Inferior parietal cortex (tissue), 1 donor: ENCODE results near the gene RNF149.
A peak's percentile ranks its signal among the peaks of the same experiment; 100 is the strongest.

Experiments used
- DNase-seq: peaks from one replicate; pipeline ENCODE4 v3.0.0-alpha.2; 2016; ENCODE audit errors: extremely low spot score

Gene RNF149

GRCh38 chr2:101295895-101296294, 12.6 kb downstream of the RNF149 start:
- no peak for DNase-seq

- DNase-seq: no peak
Observed at GRCh38 chr2:101294861-101295260, 13.6 kb downstream of the RNF149 start.

GRCh38 chr2:101293544-101293943, 15.0 kb downstream of the RNF149 start:
- no peak for DNase-seq

GRCh38 chr2:101291973-101292372, 16.5 kb downstream of the RNF149 start:
- DNase-seq: no peak

- no peak for DNase-seq
Observed at GRCh38 chr2:101290711-101291110, 17.8 kb downstream of the RNF149 start.

GRCh38 chr2:101287303-101287702, 21.2 kb downstream of the RNF149 start:
- DNase-seq: no peak

GRCh38 chr2:101286684-101287083, 21.8 kb downstream of the RNF149 start:
- no peak for DNase-seq

- DNase-seq: no peak
Observed at GRCh38 chr2:101282980-101283379, 25.5 kb downstream of the RNF149 start.

GRCh38 chr2:101281482-101281881, 27.0 kb downstream of the RNF149 start:
- no peak for DNase-seq

GRCh38 chr2:101278925-101279324, 29.6 kb downstream of the RNF149 start:
- DNase-seq: no peak

GRCh38 chr2:101277111-101277510, 31.4 kb downstream of the RNF149 start:
- DNase-seq: peak; percentile 45

- DNase-seq: no peak
Observed at GRCh38 chr2:101274142-101274541, 34.4 kb downstream of the RNF149 start.

- no peak for DNase-seq
Observed at GRCh38 chr2:101273056-101273455, 35.4 kb downstream of the RNF149 start.

- DNase-seq: no peak
Observed at GRCh38 chr2:101272045-101272784, 36.3 kb downstream of the RNF149 start.

- no peak for DNase-seq
Observed at GRCh38 chr2:101270700-101271259, 37.7 kb downstream of the RNF149 start.

- DNase-seq: no peak
Observed at GRCh38 chr2:101267671-101268656, 40.5 kb downstream of the RNF149 start.

- DNase-seq: no peak
Observed at GRCh38 chr2:101265893-101266499, 42.5 kb downstream of the RNF149 start.

- no peak for DNase-seq
Observed at GRCh38 chr2:101264360-101264939, 44.1 kb downstream of the RNF149 start.

- no peak for DNase-seq
Observed at GRCh38 chr2:101263377-101263800, 45.1 kb downstream of the RNF149 start.

- DNase-seq: no peak
Observed at GRCh38 chr2:101262142-101262541, 46.4 kb downstream of the RNF149 start.

- DNase-seq: no peak
Observed at GRCh38 chr2:101258804-101259203, 49.7 kb downstream of the RNF149 start.

GRCh38 chr2:101256316-101256715, 52.2 kb downstream of the RNF149 start:
- DNase-seq: no peak
